ENCODE measurements around the gene COL25A1.
"Not testable (repeated sequence)": the region's sequence is repeated elsewhere in the genome, so short reads cannot be mapped to it uniquely, and the experiment has no call there.

The COL25A1 gene

DNA sequence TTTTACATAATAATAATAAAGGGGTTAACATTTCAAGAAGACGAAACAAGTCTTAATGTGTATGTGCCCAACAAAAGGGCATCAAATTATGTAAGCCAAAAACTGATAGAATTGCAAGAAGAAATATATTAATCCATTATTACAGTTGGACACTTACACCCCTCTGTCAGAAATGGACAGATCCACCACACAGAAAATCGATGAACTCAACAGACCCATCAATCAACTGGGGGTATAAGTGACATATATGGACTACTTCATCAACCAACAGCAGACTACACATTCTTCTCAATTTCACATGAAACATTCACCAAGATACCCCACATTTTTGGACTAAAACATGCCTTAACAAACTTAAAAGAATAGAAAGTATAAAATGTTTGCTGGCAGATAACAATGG lies 183.8 kb downstream of the COL25A1 start:
- no peak for DNase-seq

DNA sequence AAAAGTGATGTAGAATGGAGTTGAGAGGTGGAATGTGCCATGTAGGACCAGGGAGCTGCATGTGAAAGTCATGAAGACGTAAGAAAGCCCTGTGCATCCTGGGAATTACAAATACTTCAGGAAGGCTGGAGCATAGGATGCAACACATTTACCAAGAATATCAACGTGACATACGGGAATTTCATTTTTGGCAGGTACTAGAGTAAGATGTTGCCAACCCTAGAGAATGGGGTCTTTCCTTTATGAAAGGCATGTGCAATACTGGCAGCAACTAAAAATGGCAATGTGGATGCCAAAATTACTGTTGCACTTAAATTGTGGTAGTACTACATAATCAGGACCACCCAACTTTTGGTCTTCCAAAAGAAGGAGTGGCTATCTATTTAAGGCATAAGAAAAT lies 188.0 kb downstream of the COL25A1 start:
- DNase-seq = no peak

DNA sequence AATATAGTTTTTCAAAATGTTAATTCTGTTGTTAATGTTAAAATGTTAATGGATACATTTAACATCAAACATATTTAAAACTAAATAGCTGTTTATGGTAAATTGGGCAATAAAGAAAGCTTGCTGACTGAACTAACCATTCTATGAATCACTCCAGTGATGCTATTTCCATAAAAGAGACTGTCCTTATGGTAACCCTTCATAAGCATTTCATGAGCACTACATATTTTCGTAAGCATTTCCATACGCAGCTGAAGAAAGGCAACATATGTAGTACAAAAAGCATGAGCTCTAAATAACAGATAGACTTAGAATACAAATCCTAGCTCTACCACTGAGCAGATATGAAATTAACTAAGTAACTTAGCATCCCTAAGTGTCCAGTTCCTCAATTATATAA lies 188.9 kb downstream of the COL25A1 start:
- no peak for DNase-seq

DNA sequence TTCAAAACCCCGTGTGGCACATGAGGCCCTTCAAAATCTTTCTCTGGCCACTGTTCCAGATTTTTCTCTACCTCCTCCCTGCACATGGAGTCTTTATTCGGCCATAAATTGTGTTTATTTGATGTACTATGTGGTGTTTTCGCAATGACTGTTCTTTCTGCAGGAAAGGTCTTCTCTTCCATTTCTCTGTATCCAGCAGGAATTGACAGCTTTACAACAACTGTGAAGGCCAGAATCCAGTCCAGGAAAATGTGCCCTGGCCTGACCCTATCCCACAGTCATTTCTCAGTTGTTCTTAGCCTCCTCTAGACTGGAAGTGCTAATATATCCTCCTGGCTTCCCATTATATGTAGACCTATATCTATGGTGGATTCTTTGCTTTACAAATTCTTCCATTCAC lies 191.4 kb downstream of the COL25A1 start:
- DNase-seq = no peak

DNA sequence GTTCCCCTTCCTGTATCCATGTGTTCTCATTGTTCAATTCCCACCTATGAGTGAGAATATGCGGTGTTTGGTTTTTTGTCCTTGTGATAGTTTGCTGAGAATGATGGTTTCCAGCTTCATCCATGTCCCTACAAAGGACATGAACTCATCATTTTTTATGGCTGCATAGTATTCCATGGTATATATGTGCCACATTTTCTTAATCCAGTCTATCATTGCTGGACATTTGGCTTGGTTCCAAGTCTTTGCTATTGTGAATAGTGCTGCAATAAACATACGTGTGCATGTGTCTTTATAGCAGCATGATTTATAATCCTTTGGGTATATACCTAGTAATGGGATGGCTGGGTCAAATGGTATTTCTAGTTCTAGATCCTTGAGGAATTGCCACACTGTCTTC lies 194.2 kb downstream of the COL25A1 start:
- DNase-seq = not testable (repeated sequence)

DNA sequence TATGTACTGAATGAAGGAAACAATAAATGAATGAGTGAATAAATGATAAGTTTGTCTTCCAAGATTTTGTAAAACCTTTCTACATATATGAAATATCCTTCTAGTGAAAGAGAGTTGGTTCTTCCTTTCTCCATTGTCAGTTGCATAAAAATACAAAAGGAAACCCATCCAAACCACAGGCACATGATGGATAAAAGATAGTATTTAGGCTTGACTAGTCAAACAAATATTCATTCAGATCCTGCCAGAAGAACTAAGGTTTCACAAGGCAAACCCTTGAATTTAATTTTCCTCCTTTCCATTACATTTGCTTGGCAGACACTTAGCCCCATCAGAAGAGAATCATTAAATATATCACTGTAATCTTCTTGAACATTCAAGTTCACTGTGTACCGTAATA lies 208.4 kb downstream of the COL25A1 start:
- no peak for DNase-seq

DNA sequence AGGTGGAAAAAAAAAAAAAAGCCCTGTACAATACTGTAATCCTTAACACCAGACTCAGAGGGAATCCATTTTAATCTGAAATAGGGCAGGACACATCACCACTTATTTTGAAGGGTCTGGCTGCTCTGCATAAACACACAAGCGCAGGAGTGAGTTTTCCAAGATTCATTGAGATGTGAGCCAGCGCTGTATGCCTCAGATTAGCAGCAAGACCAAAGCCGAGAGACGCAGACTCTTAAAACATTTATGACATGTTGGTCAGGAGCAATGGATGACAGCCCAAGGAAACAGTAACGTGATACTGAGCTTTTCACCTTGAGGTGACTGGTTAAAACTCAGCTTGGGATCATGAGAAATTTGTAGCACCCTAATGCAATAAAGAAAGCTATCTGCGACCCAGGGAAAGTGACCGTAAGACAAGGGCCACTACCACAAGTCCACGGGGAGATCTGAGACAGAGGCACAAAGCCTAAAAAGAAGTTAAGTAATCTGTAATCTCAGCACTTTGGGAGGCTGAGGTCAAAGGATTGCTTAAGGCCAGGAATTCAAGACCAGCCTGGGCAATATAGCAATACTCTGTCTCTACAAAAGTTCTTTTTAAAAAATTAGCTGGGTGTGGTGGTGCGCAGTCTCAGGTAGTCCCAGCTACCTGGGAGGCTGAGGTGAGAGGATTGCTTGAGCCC lies 210.6 kb downstream of the COL25A1 start:
- DNase-seq = no peak

DNA sequence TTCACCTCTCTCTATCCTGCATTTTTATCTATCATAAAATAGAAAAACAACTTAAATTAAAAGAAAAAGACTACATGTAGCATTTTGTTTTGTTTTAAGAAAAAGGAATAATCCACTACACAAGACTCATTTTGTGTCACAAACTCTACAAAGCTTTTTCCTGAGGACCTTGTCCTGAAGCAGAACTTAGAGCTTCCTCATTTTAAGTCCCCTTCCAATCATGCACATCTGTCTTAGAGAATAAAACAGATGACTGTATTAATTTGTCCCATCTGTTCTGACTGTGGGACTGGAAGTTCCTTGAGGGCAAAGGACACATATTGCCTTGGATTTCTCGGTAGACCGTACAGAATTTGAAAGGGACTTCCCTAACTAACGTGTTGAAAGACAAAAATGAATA lies 218.5 kb downstream of the COL25A1 start:
- no peak for DNase-seq

DNA sequence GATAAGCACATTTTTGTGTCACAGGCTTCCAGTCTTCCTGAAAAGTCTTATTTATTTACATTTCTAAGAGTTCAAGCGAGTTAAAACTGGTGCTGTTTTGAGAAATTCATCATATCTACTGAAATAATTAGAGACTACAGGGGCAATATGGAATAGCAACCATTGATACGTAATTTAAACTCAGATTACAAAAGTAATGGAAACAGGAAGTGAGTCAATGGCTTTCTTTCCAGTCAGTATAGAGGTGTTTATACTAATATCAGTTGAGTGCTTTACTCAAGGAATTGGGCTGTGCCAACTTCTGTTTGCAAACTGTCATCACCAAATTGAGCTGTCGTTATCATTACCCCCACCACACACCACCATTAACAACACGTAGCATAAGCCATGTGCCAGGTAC lies 222.7 kb downstream of the COL25A1 start:
- no peak for DNase-seq

DNA sequence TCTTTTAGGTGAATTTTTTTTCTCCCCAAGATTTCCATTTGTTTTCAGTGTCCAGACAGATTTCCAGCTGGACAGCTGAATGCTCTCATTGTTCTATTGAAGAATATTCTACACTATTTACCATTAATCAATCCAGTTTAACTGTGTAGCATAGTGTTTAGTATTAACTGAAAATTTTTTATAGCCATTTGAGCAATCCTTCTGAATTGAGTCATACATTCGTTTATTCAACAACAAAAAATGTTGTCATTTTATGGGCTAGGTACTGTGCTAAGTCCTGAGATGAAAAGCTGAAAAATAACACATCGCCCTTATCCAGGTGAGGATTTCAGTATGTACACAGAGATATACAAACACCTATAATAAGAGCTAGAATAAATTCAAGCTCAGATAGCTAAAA lies 223.3 kb downstream of the COL25A1 start:
- no peak for DNase-seq

DNA sequence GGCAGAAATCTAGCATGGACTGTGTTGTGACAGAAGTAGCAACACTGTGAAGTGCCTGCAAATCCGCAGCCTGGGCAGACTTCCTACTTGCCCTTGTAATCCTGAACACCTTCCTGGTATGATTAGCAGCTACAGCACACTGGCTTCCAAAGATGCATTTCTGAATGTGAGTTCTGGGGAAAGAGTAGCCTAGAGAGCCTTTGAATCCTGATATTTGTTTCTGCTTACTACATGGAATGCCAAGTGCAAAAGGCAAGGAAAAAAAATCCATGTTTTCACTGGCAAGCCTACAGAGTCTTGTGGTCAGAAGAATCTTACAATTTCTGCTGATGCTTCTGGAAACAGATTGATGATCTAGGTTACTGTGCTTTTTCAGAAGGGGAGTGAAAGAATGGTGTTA lies 223.7 kb downstream of the COL25A1 start:
- no peak for DNase-seq

DNA sequence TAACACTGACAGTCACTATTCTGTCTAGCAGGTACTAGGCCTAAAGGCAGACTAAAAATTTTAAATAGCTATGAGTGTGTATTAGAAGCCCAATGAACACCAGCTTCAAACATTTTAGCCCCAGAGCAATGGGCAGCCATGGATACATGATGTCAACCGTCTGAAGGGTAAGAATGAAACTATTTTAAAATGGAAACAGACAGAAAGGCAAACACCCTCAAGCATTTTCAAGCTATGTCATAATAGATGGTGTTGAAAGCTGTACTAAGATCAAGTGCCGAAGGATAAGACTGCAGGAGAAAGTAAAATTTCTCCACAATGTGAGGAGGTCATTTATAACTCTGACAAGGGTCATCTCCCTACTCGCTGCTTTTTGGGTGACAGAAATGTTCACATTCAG lies 225.0 kb downstream of the COL25A1 start:
- no peak for DNase-seq

DNA sequence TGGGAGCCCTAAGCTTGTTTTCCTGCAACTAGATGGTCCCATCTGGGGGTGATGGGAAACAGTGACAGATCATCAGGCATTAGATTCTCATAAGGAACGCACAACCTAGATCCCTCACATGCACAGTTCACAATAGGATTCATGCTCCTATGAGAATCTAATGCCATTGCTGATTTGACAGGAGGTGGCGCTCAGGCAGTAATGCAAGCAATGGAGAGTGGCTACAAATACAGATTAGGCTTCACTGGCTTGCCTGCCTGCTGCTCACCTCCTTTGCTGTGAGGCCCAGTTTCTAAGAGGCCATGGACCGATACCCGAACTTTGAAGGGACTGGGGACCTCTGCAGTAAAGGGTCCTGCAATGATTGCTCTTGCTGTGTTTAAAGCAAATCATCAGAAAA lies 225.7 kb downstream of the COL25A1 start:
- DNase-seq = not testable (repeated sequence)

DNA sequence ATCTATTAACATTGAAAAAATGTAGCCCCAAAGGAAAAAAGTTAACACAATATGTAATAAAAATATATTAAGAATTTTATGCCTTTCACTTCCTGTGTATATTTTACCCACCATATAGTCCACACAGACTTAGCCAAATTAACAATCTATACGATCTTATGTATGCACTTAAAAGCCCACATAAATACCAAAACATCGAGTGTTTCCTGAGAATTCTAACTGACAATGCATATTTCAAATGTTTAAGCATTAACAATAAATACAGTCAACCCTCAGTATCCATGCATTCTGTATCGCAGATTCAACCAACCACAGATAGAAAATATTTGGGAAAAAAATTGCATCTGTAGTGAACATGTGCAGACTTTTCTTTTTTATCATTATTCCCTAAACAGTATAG lies 226.8 kb downstream of the COL25A1 start:
- no peak for DNase-seq

DNA sequence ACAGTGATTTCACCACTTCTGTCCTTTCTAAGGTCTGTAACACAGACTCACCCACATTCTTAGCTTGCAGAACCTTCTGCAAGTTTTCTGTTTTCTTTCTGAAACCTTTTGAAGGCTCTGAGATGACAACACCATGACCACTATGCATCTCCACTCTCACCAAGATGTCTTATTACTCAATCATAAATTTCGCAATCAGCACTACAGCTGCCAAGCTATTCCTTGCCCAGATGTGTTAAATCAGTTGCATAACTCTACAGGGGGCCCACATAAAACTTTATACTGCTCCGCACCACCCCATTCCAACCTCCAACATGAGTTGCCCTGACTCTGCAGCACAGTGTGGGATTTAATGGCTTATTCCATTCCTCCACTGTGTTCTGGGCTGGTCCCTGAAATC lies 229.9 kb downstream of the COL25A1 start:
- DNase-seq = no peak

DNA sequence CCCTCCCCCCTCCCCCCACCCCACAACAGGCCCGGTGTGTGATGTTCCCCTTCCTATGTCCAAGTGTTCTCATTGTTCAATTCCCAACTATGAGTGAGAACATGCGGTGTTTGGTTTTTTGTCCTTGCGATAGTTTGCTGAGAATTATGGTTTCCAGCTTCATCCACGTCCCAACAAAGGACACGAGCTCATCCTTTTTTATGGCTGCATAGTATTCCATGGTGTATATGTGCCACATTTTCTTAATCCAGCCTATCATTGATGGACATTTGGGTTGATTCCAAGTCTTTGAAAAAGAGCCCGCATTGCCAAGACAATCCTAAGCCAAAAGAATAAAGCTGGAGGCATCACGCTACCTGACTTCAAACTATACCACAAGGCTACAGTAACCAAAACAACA lies 231.8 kb downstream of the COL25A1 start:
- not testable (repeated sequence) for DNase-seq

DNA sequence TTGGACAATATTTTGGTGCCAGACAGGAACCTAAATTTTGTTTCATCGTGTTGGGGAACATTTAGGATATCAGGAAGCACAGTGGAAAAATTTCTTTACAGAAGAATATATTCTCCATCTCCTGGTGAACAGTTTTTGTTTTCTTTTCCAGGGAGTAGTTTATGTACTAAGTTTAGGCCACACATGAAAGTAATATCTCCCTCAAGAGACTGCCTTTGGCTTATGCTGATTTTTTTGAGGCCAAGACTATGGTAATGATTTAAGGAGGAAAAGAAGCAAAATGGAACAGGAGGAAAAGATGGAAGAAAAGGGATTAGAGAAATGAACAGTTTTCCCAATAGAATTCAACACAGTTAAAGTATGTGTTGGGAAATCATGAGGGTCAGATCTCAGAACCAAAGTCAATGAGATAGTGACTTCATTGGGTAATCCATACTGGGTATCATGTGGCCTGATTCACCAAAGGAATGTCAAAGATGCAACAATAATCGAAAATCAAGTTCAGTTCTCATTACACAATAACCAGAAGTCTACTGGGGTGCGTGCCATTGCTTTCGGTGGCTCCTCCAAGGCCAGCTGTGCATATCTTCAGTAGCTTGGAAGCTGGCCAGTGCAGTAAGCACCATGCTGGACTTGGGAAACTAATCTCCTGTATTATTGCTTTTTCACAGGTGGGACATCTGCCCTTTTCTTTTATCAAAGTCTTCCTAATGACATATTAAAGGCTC lies 234.8 kb downstream of the COL25A1 start:
- DNase-seq = no peak

DNA sequence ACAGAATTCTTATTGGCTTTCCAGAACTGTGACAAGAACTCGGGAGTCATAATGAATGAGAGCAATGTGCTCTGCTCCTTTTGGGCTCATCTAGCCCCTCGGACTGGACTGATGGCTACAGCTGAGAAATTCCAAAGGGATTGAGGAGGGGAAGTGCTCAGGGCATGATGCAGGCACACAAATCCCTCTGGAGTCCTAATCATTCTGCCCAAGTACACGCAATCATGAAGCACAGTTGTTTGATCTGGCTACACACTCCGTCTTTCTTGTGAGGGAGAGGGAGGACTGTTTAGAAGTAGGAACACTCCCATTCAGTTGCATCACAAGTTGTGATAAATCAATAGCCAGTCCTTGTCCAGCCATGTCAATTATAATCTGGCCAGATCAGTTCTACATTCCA lies 237.5 kb downstream of the COL25A1 start:
- DNase-seq = no peak

DNA sequence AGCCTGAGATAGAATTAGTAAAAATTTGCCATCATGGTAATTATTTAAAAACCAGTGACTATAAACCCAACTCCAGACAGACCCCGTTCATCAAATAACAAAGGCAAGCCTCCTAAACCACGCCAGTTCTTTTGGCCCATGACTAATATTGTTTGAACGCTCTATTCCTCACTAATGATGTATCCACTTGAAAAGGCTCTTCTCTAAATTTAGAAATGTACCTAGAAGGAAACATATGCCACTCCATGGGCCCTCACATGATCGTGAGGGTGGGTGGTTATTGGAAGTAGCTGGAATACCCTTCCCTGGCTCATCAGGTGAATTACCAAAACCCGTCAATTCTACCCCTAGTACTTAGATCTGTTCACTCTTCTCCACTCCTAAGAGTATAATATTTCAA lies 249.2 kb downstream of the COL25A1 start:
- no peak for DNase-seq

DNA sequence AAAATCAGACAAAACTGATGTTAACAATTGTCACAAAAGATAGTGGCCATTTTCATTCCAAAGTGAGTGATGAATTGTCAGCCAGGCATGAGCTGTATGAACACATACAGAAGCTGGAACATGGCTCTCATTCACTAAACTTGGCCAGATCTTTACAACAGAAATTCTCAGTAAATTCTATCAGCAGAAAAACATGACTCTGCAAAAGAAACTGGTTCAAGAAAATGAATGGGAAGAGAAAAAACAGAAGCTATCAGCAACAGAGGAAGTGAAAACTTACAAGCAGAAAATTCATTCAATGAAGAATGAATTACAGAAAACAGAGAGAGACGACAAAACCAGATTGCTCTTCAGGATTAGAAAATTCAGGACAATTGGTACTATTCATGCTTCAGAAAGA lies 249.6 kb downstream of the COL25A1 start:
- DNase-seq = no peak

DNA sequence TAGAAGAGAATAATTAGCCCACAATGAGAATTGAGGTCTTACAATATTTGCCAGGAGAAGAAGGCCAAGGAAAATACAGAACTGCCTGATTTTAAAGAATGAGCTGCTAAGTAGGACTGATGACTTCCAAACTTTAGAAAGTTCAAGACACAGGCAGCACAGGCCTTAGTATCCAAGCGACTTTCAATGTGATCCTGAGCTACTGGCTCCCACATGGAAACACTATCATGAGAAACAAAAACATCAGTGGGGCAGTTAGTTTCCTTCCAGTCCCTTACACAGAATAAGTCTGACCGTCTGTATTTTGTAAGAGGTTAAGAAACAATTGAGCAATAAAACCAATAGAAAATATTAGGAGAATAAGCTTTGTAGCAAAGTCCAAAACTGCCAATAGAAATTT lies 251.4 kb downstream of the COL25A1 start:
- DNase-seq = no peak

DNA sequence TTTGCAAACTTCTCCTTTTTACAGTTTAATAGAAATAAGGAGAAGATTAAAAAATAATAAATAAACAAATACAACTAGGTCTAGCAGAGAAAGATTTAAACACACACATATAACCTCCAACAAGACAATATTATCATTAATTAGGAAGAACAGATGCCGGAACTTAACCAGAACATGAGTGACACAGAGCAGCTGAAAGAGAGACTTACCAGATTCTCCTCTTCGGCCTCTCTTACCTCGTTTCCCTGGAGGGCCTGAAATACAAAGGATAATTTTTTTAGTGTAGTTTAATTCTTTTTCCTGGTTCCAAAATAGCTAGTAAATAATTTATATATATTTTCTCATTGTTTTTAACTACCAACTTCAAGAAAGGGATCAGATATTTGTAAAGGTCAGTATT lies 252.5 kb downstream of the COL25A1 start:
- DNase-seq = no peak

DNA sequence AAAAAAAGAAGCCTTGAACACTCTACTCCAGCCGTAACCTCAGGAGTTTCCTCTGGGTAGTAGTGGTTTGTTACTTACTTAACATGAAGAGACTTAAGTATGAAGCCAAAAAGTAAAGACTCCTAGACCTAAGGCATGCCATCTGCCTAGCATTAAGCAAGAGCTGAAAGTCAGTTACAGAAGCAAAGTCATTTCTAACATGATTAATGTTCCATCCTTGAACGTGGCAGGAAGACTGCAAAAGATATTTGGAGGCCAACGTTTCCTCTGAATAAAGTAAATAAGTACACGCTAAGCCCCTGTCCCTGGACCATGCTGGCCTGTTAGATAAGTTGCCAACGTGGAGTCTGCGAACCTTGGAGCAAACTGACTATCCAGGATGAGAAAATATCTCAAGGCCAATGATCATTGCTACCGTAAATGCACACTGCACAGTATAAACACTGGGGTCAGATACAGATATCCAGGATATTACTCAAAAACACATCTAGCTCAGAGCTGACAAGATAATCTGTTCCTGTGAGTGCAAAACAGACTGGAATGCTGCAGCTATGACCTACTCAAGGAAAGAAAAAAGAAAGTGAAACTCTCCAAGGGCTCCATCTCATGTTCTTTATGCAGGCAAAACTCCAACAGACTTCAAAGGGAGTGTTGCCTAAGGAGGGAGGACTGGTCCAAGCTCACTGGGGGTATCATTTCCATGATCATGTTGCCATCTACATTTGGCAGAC lies 255.8 kb downstream of the COL25A1 start:
- no peak for DNase-seq

DNA sequence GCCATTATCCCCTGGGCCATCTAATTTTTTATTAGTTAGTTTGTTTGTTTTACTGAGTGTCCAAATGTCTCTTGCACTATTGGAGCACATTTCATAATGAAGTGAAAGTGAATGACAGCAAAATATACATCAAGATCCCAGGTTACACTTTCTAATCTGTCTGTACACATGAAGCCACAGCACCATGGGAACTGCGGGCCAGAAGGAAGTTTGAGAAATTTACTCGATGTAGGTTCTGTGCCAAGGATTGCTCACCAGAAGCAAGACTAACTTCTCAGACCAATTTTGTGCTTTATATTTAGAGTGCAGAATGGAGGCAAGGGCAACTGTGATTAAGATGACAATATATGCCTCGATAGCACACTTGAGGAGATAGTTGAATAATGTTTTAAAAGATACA lies 258.0 kb downstream of the COL25A1 start:
- DNase-seq = no peak

All from CD4-positive, alpha-beta T cell treated with Interleukin-12 subunit alpha and Interleukin-12 subunit beta, for 1 hour (primary cell).